Gastroesophageal sphincter (tissue), 3 donors: Measurements from ENCODE around the gene KCND3.

Source experiments
- CTCF ChIP-seq, 4 experiments: fragments of 200-600 bp in 2 of 4; fragments of 450-650 bp in 2 of 4; sonication (generic) in 1 of 4; IDR thresholded peaks; one replicate each; pipeline ENCODE4 v1.5.1; 2017 to 2019; ENCODE audit warnings: antibody characterized with exemption in 4 of 4, mild to moderate bottlenecking in 2 of 4, moderate library complexity in 2 of 4
- EP300 ChIP-seq: sonication (generic); formaldehyde crosslinking; IDR thresholded peaks from one replicate; pipeline ENCODE4 v1.6.1; 2017; ENCODE audit warnings: antibody characterized with exemption, mild to moderate bottlenecking
- POLR2A ChIP-seq, 2 donors: fragments of 450-650 bp; IDR thresholded peaks; one replicate each; pipeline ENCODE4 v1.6.1; 2017; ENCODE audit warnings: antibody characterized with exemption in 2 of 2, mild to moderate bottlenecking in 2 of 2, moderate library complexity in 1 of 2
- POLR2AphosphoS5 ChIP-seq: sonication (generic); formaldehyde crosslinking; IDR thresholded peaks from one replicate; pipeline ENCODE4 v1.6.1; 2017; ENCODE audit warnings: antibody characterized with exemption

DNA sequence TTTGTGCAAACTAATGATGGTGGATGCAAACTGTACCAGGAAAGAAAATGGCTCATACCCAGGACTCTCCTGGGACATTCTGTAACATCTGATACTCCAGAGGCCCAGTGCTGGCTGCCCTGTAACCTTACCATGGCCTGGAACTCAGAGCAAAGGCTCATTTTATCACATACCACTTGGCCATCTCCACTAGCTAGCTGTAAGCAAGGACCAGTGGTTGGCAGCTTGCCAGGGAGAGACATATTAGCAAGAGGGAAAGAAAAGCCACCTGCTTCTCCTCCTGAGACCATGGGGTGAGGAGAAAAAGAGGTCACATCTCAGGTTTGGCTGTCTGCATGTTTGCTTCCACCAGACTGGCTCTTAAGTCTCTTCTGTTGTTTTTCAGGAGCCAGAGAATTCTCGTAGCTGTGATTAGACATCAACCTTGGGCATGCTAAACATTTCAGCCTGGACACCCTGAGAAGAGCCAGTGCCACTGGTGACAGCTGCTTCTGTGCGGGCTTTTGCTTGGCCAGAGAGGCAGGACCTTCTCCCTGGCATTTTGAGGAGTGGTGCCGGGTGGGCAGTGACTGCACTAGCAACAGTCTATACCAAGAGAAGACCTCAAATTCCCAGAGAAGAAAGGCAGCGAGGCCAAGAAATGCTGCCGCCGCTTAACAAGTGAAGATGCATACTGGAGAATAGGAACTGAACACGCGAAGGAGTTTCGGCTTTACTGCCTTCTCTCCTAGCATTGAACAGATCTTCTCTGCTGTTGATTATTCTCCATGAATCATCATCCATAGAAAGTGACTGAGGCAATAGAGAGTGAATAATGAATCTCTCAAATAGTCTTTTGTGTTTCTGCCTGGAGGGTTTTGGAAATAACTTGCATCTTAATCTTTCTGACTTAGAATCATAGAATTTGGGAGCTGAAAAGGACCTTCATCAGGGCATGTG lies 243.5 kb downstream of the KCND3 start:
- TF ChIP-seq POLR2A (IDR thresholded peaks at IDR 0.05) (no peak), CTCF (IDR thresholded peaks at IDR 0.05) (no peak), POLR2AphosphoS5 (no peak), EP300 (no peak)
